AG09319 (cell line): Measurements from ENCODE around the gene RPS2.

Source experiments
- DNase-seq: peaks from one replicate; pipeline ENCODE4 v3.0.0-alpha.2; 2010; ENCODE audit warnings: low read depth; ENCODE audit errors: extremely low read depth
- CTCF ChIP-seq: IDR thresholded peaks from 2 replicates; pipeline ENCODE4 v1.5.1; 2011; ENCODE audit warnings: low read depth, mild to moderate bottlenecking, inconsistent platforms, low read length, moderate library complexity

RPS2 gene

GRCh38 chr16:1974157-1975070 lies 9.8 kb upstream of the RPS2 start:
- DNase-seq, result no peak
- no peak for TF ChIP-seq CTCF

- no peak for TF ChIP-seq CTCF
- no peak for DNase-seq
These were observed 9.0 kb upstream of the RPS2 start for GRCh38 chr16:1973461-1974156.

GRCh38 chr16:1972490-1972877 lies 7.9 kb upstream of the RPS2 start:
- no peak for TF ChIP-seq CTCF
- no peak for DNase-seq

- TF ChIP-seq CTCF, result no peak
- peak; percentile 74 for DNase-seq
These were observed 7.3 kb upstream of the RPS2 start, which contains the start of gene TBL3 for GRCh38 chr16:1971796-1972489. TSS of gene TBL3 (plus strand) at chr16:1972053. CDS start at chr16:1972165, 112 bp downstream.

- no peak for DNase-seq
- no peak for TF ChIP-seq CTCF
These were observed 3.7 kb upstream of the RPS2 start for GRCh38 chr16:1968146-1968953.

- TF ChIP-seq CTCF, result no peak
- no peak for DNase-seq
These were observed 1.8 kb upstream of the RPS2 start, which contains the start of gene RNF151 for GRCh38 chr16:1966460-1966859. TSS of gene RNF151 (plus strand) at chr16:1966856. CDS start at chr16:1966882, 26 bp downstream.
